ENCODE results near the gene HECA.

Gene HECA

DNA sequence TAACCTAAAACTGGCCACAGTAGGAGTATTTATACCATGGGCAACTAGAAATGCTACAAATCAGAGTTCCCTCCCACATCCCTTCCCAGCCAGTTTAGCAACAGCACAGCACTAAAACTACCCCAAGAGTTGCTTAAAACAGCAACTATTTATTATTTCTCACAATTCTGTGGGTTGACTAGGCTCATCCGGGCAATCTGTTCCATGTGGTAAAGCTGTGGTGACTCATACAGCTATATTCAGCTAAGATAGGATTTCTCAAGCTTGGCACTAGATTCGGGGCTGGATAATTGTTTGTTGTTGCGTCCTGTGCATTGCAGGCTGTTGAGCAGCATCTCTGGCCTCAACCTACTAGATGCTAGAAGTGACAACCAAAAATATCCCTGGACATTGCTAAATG, 8.6 kb upstream of the HECA start:
- no peak for TF ChIP-seq GATA3 (IDR thresholded peaks at IDR 0.05; ENCODE audit: low read depth, low read length)
- no peak for TF ChIP-seq GATA2 (IDR thresholded peaks at IDR 0.05; ENCODE audit: low read depth, low read length)

- no peak for TF ChIP-seq GATA2 (IDR thresholded peaks at IDR 0.05; ENCODE audit: low read depth, low read length)
- TF ChIP-seq GATA3 (IDR thresholded peaks at IDR 0.05; ENCODE audit: low read depth, low read length): no peak
Measured at GRCh38 chr6:139126931-139127330, 7.9 kb upstream of the HECA start.

DNA sequence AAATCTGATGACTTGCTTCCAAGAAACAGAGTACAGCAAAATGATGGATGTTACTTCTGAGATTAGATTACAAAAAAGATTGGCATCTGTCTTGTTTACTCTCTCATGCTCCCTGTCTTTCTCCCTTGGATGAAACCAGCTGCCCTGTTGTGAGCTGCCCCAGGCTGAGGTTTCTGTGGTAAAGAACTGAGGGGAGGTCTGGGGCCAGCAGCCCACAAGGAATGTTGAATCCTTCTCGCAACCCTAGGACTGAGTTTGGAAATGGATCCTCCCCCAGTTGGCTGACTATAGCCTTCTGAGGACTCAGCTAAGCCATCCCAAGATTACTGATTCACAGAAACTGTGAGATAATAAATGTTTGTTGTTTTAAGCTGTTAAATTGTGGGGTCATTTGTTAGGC, 5.6 kb upstream of the HECA start:
- no peak for TF ChIP-seq GATA3 (IDR thresholded peaks at IDR 0.05; ENCODE audit: low read depth, low read length)
- no peak for TF ChIP-seq GATA2 (IDR thresholded peaks at IDR 0.05; ENCODE audit: low read depth, low read length)

DNA sequence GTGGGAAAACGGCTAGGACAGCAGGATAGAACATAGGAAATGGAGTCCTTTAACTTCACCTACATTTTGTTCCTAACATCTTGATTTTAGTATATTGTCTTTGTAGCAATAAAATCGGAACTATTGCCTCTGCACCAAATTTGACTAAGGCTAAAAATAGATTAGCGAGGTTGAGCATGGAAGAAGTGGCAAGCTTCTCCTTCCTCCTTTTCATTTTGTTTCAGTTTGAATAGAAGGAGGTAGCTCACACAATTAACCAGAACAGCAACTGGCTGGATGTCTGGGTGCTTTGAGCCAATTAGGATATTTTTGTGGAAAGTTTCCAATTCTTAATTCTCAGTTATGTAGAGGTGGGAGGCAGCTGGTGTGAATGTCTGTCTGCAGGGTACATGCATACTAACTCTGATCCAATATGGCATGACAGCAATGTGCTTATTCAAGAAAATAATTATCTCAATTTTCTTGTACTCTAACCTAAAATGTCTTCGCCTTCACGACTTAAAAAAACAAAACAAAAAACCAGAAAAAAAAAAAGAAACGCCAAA, 3.1 kb upstream of the HECA start:
- TF ChIP-seq GATA3 (IDR thresholded peaks at IDR 0.05; ENCODE audit: low read depth, low read length): no peak
- no peak for TF ChIP-seq GATA2 (IDR thresholded peaks at IDR 0.05; ENCODE audit: low read depth, low read length)

DNA sequence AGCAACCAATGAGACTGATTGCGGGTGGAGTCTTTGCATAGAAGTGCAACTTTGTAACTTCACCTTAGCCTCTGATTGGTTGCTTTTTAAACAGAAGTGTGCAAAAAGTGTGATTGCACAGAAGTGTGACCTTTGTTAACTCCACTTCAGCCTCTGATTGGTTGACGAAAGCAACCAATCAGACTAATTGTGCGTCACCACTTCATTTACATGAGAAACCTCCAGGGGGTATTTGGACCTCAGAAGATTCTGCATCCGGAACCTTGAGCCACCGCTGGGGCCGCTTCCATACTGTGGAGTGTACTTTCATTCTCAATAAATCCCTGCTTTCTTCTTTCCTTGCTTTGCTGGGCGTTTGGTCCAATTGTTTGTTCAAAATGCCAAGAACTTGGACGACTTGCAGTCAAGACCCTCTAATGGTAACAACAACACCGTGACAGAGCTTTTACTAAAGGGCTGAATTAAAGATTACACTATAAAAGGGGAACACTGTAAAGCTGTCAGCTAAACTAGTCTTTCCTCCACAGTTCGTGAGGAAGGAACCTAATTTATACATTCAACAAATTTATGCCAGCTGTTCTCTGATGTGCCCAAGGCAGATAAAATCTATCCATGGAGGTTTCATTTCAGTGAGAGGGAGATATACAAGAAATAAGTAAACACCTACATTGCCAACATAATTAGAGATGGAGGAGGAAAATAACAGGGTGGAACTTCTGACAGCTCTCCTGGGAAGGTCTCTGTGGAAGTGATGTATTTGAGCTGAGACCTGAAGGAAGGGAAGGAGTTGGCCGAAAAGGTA, 1.4 kb upstream of the HECA start:
- TF ChIP-seq GATA2 (IDR thresholded peaks at IDR 0.05; ENCODE audit: low read depth, low read length): peak; percentile 9; the same call in 1 of the 2 replicates
- TF ChIP-seq GATA3 (IDR thresholded peaks at IDR 0.05; ENCODE audit: low read depth, low read length): no peak

GRCh38 chr6:139134064-139134395, 850 bp upstream of the HECA start:
- TF ChIP-seq GATA2 (IDR thresholded peaks at IDR 0.05; ENCODE audit: low read depth, low read length): no peak
- TF ChIP-seq GATA3 (IDR thresholded peaks at IDR 0.05; ENCODE audit: low read depth, low read length): no peak

DNA sequence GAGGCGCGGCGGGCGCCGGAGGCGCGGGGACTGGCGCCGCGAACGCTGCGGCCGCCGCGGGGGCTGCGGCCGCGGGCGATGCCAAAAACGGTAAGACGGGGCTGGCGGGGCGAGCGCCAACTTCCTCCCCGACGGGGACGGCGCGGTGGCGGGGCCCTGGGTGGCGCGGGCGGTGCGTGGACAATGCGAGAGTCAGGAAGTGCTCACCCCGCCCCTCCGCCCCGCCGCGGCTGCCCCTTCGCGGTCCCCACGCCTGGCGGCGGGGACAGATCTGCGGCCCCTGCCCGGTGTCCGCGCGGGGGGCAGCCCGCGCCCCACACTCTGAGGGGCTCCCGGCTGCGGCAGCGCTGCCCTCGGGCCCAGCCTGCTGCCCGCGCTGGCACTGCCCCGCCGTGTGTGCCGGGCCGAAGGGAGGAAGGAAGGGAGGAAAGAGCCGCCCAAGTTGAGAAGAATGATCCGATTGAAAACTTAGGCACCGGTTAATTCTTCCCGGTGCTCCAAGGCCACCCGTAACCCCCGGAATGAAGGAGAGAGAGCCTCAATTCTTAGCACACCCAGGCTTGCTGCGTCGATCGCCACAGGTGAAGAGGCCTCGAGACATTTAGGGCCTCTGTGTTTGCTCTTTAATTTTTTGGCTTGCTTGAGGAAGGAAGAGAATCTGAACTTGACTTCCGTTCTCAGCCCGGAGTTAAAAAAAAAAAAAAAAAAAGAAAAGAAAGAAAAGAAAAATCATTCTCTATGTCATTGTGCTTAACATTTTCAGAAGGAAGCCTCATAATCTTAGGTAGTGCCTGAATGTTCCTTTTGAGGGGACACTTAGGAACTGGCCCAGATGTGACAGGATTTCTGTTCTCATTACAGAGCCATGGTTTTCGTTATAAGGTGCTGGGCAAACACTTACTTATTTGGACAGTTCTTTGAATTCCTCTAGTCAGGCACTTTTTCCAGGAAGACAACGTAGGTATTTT, 982 bp downstream of the HECA start:
- no peak for TF ChIP-seq GATA3 (IDR thresholded peaks at IDR 0.05; ENCODE audit: low read depth, low read length)
- TF ChIP-seq GATA2 (IDR thresholded peaks at IDR 0.05; ENCODE audit: low read depth, low read length): no peak

DNA sequence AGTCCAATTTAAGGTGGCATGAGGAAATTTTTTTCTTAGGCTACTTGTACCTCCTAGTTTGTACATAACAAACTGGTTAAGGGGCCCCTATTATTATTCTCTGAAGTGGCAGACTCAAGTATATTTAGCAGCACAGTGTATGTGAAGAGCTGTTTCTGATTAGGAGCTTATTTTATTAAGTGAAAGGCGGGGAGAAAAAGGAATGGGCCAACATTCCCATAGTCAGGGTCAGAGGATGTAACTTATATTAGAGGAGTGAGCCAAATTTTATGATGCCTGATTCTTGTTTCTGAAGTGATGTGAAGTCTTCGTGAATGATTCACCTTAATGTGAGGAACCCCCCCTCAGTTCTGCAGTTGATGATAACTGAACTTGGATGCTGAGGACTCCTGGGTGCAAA, 2.8 kb downstream of the HECA start:
- TF ChIP-seq GATA3 (IDR thresholded peaks at IDR 0.05; ENCODE audit: low read depth, low read length) (no peak), GATA2 (IDR thresholded peaks at IDR 0.05; ENCODE audit: low read depth, low read length) (no peak)

DNA sequence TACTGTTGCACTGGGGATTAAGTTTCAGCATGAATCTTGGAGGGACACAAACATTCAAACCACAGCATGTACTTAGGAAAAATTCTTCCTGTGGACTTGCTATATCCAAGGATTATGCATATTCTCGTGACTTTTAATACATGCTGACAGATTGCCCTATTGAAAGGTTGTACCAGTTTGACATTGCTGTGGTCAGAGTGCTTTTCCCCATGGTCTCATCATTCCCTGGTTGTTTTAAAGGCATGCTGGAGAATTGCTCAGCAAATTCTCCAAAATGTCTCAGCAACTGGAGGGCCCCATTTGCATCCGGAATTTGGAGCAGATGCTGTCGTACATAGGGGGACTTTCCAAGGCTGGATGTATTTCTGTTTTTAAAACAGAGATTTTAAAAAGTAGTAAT, 7.4 kb downstream of the HECA start:
- TF ChIP-seq GATA3 (IDR thresholded peaks at IDR 0.05; ENCODE audit: low read depth, low read length): no peak
- TF ChIP-seq GATA2 (IDR thresholded peaks at IDR 0.05; ENCODE audit: low read depth, low read length): no peak

DNA sequence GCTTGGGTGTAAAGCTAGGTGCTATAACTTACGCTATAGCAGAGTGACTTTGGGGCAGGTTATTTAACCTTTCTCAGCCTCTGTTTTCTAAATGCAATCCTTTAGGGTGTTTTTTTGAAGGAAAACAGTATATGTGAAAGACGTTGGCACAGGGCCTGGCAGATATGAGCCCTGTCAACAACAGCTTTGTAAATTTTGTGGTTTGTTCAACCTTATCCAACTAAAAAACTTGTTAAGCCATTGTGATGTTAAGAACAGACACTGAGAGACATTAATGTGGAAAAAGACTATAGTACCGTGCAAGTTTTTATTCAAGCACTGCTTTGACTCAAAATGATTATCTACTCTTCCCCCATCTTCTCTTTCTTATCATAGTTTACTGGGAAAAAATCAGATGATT, 8.2 kb downstream of the HECA start:
- no peak for TF ChIP-seq GATA2 (IDR thresholded peaks at IDR 0.05; ENCODE audit: low read depth, low read length)
- no peak for TF ChIP-seq GATA3 (IDR thresholded peaks at IDR 0.05; ENCODE audit: low read depth, low read length)

DNA sequence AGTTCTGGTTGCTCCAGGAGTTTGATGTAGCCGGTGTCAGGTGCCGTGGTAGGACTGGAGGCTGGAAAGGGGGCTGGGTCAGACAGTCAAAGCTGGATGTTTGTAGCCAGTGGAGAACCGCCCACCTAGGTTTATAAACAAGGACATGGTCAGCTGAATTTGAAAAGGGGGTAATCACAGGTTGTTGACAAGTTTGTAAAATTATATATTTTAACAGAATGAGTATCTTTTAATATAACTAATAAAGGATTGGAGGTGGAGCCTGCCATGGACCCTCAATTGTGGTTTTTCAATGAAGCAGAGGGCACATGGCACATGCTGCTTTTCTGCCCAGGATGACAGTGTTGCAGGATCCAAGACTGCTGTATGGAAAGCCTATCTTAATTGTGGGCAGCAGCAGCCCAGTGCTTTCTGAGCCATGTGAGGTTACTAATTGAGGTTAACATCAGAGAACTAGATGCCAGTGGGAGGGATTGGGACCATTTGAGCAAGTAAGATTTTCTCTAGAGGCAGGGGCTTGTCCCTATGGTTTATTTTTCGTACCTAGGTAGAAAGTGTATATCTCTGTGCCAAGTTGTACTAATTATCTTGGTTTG, 9.7 kb downstream of the HECA start:
- no peak for TF ChIP-seq GATA2 (IDR thresholded peaks at IDR 0.05; ENCODE audit: low read depth, low read length)
- no peak for TF ChIP-seq GATA3 (IDR thresholded peaks at IDR 0.05; ENCODE audit: low read depth, low read length)

DNA sequence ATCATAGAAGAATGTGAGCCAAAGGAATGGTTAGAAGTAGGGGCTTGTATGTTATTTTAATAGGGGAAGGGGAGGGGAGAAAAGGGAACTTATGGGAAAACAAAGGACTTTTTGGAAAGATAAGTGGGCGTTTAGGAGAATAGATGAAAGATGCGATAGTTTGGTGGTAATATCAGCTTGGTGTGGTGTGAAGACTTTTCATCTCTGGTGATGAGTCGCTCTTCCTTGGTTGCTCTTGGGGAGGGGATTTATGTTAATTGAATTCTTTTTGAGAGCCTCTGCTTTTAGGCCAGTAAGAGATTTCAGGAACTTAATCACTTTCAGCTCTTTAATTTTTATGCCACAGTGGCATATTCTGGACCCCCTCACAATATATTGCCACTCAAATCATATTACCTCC, 10.8 kb downstream of the HECA start:
- TF ChIP-seq GATA2 (IDR thresholded peaks at IDR 0.05; ENCODE audit: low read depth, low read length) (no peak), GATA3 (IDR thresholded peaks at IDR 0.05; ENCODE audit: low read depth, low read length) (no peak)

DNA sequence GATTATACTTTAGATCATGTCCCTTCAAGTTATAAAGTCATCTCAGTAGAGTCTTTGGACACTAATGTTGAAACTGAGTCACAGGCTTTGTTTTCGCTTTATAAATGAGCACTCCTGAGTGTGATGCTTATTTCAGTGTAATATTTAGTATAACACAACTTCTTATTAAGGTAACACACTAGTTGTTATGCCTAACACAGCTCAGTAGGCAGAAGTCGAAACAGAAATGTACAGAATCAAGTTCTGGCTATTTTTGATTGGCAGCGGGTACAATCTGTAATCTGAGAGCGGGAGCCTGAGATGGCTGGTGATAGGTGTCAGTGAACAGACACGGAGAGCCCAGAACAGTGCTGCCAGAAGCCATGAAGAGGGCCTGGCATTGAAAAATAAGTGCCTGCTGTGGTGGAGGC, 11.4 kb downstream of the HECA start:
- TF ChIP-seq GATA2 (IDR thresholded peaks at IDR 0.05; ENCODE audit: low read depth, low read length): no peak
- TF ChIP-seq GATA3 (IDR thresholded peaks at IDR 0.05; ENCODE audit: low read depth, low read length): no peak

DNA sequence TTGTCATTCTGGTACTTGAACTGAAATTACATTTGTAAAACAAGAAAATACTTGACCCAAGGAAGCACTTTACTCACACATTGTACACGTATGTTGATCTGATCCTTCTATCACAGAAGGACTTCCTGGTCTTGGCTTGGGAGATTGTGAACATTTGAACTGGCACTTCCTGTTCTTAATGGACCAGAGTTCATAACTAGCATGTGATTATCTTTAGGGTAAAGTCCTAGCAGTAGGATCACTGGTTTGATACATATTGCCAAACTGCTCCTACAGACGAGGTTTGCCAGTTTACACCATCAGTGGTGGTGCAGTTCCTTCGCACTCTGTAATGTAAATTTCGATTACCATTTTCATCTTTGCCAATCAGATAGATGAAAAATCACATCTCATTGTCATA, 12.7 kb downstream of the HECA start:
- TF ChIP-seq GATA3 (IDR thresholded peaks at IDR 0.05; ENCODE audit: low read depth, low read length) (no peak), GATA2 (IDR thresholded peaks at IDR 0.05; ENCODE audit: low read depth, low read length) (no peak)

Data from SH-SY5Y (cell line).